Subcutaneous abdominal adipose tissue (tissue), 5 donors: ENCODE results near the gene PTH2.
"Not testable (repeated sequence)": the region's sequence is repeated elsewhere in the genome, so short reads cannot be mapped to it uniquely, and the experiment has no call there.

Experiments
- H3K27ac ChIP-seq: one replicate; pipeline ENCODE4 v1.7.0; 2013; ENCODE audit warnings: low read depth, mild to moderate bottlenecking, inconsistent platforms, low read length, moderate library complexity
- H3K27me3 ChIP-seq, 5 donors: one replicate each; pipeline ENCODE4 v1.7.0; 2013; ENCODE audit warnings: low read length in 5 of 5, inconsistent platforms in 1 of 5; ENCODE audit not compliant: control insufficient read depth in 5 of 5, insufficient read depth in 4 of 5
- H3K36me3 ChIP-seq, 5 donors: one replicate each; pipeline ENCODE4 v1.7.0; 2013; ENCODE audit warnings: low read length in 5 of 5; ENCODE audit not compliant: control insufficient read depth in 5 of 5, insufficient read depth in 5 of 5
- H3K4me1 ChIP-seq, 5 donors: one replicate each; pipeline ENCODE4 v1.7.0; 2013; ENCODE audit warnings: low read length in 5 of 5, mild to moderate bottlenecking in 3 of 5, moderate library complexity in 1 of 5; ENCODE audit not compliant: control insufficient read depth in 5 of 5, insufficient read depth in 5 of 5
- H3K4me3 ChIP-seq, 5 donors: one replicate each; pipeline ENCODE4 v1.7.0; 2013; ENCODE audit warnings: low read length in 5 of 5, low read depth in 1 of 5
- H3K9ac ChIP-seq, 5 donors: one replicate each; pipeline ENCODE4 v1.7.0; 2013; ENCODE audit warnings: low read length in 5 of 5, mild to moderate bottlenecking in 4 of 5, moderate library complexity in 3 of 5
- H3K9me3 ChIP-seq, 5 donors: one replicate each; pipeline ENCODE4 v1.7.0; 2013; ENCODE audit warnings: low read length in 5 of 5; ENCODE audit not compliant: control insufficient read depth in 5 of 5
- donor health status: healthy.
- donor health status: healthy.
- donor health status: healthy.
- donor health status: healthy.
- donor health status: healthy.

The PTH2 gene

DNA sequence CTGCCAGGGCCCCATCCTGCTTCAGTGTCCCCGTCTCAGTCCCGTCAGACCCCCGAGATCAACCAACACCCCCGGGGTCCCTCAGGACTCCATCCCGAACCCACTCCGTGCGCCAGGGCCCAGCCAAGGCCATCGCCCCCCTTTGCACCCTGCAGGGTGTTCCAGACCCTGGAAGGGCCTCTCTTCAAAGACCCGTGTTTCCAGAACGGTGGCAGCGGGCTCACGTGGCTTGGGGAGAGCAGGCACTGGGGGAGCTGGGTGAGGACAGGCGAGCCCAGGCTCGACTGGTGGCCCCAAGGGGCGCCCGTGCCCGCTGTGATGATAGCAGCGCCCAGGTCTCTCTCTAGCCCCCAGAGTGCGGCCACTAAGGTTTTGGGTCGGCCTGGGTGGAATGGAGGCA, 33.8 kb downstream of the PTH2 start:
- peaks cover 0 to 12% (median 8%) of the 10 kb centered on the region in 5 donors for H3K27me3 ChIP-seq
- no peaks in the 10 kb centered on the region for H3K9me3 ChIP-seq
- H3K4me1 ChIP-seq, result peaks cover 0 to 2% (median 0%) of the 10 kb centered on the region in 5 donors
- H3K9ac ChIP-seq, result no peak overlapping the region
- no peak overlapping the region for H3K4me3 ChIP-seq
- no peaks in the 10 kb centered on the region for H3K36me3 ChIP-seq
- H3K27ac ChIP-seq, result no peak overlapping the region

- H3K36me3 ChIP-seq, result no peaks in the 10 kb centered on the region
- H3K4me1 ChIP-seq, result peaks cover 0 to 2% (median 0%) of the 10 kb centered on the region in 5 donors
- H3K9me3 ChIP-seq, result peaks cover 0 to under 1% (median 0%) of the 10 kb centered on the region in 5 donors
- peaks cover 0 to 9% (median 4%) of the 10 kb centered on the region in 5 donors for H3K27me3 ChIP-seq
- H3K9ac ChIP-seq, result no peak within 1 kb of the TSS
- no peak within 1 kb of the TSS for H3K27ac ChIP-seq
- peak within 1 kb of the TSS in 2 of 5 donors; percentile 11 to 45 for H3K4me3 ChIP-seq
These were observed 35.3 kb downstream of the PTH2 start, which contains the start of gene KASH5 for GRCh38 chr19:49387936-49388372. Gene KASH5, plus strand, starts transcription at chr19:49388249. Its CDS starts 2,635 bp downstream, at chr19:49390884.

- Histone ChIP-seq H3K4me1 (peaks cover 0 to 2% (median 0%) of the 10 kb centered on the region in 5 donors), H3K9ac (no peak overlapping the region), H3K4me3 (no peak overlapping the region), H3K36me3 (no peaks in the 10 kb centered on the region), H3K9me3 (peaks cover 4 to 9% (median 7%) of the 10 kb centered on the region in 5 donors), H3K27me3 (peaks cover 0 to 3% (median 0%) of the 10 kb centered on the region in 5 donors), H3K27ac (no peak overlapping the region)
These were observed 39.6 kb downstream of the PTH2 start for GRCh38 chr19:49383599-49383998.

- Histone ChIP-seq H3K9ac (no peak overlapping the region), H3K27me3 (no peaks in the 10 kb centered on the region), H3K9me3 (peaks cover 4 to 9% (median 7%) of the 10 kb centered on the region in 5 donors), H3K4me1 (no peaks in the 10 kb centered on the region), H3K36me3 (no peaks in the 10 kb centered on the region), H3K27ac (no peak overlapping the region), H3K4me3 (no peak overlapping the region)
These were observed 40.6 kb downstream of the PTH2 start for GRCh38 chr19:49382639-49383038.

DNA sequence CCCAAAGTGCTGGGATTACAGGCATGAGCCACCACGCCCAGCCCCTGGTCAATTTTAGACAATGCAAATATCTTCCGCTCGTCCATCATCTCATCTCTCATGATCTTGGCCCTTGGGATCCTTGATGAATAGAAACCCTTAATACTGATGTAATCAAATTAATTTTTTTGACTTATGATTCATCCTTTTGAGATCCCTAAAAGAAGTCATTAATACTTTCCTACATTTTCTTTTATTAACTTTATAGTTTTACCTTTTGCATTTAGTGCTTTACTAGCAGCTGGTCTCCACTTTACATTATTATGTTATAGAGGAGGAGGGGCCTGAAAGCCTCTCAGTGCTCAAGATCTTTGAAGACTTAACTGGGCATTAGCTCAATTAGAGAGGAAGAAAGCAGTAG, 42.9 kb downstream of the PTH2 start:
- Histone ChIP-seq H3K9me3 (peaks cover 4 to 9% (median 7%) of the 10 kb centered on the region in 5 donors), H3K9ac (no peak overlapping the region), H3K27ac (no peak overlapping the region), H3K4me3 (no peak overlapping the region), H3K36me3 (no peaks in the 10 kb centered on the region), H3K4me1 (no peaks in the 10 kb centered on the region), H3K27me3 (peaks cover 0 to 6% (median 2%) of the 10 kb centered on the region in 5 donors)

DNA sequence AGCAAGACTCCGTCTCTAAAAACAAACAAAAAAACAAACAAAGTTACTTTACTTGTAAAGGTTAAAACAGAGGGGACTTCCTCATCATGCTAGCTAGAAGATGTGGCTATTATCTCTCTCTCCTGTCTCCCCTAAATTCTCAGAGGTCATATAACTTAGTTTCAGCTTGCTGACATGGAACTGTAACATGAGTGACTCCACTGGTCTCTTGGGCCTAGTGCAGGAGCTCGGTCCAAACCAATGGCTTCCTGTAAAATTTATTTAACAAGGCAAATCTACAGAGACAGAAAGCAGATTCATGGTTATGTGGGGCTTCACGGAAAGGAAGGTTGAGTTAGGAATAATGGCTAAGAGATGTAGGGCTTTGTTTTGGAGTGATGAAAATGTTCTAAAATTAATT, 44.7 kb downstream of the PTH2 start:
- H3K4me3 ChIP-seq, result no peak overlapping the region
- H3K27me3 ChIP-seq, result peaks cover 0 to 6% (median 2%) of the 10 kb centered on the region in 5 donors
- peaks cover 4 to 9% (median 7%) of the 10 kb centered on the region in 5 donors for H3K9me3 ChIP-seq
- H3K4me1 ChIP-seq, result no peaks in the 10 kb centered on the region
- H3K27ac ChIP-seq, result no peak overlapping the region
- no peaks in the 10 kb centered on the region for H3K36me3 ChIP-seq
- H3K9ac ChIP-seq, result no peak overlapping the region

GRCh38 chr19:49374665-49375434, 48.4 kb downstream of the PTH2 start:
- Histone ChIP-seq H3K4me1 (peaks cover 0 to 6% (median 0%) of the 10 kb centered on the region in 5 donors), H3K36me3 (no peaks in the 10 kb centered on the region), H3K27me3 (peaks cover 0 to 6% (median 2%) of the 10 kb centered on the region in 5 donors), H3K27ac (no peak overlapping the region), H3K9ac (no peak overlapping the region), H3K4me3 (no peak overlapping the region), H3K9me3 (peaks cover 1 to 6% (median 5%) of the 10 kb centered on the region in 5 donors)

- H3K27ac ChIP-seq, H3K4me1 ChIP-seq, H3K9ac ChIP-seq, H3K4me3 ChIP-seq, H3K27me3 ChIP-seq, H3K36me3 ChIP-seq: not testable (repeated sequence)
- peaks cover 4 to 18% (median 16%) of the 10 kb centered on the region in 5 donors for H3K9me3 ChIP-seq
These were observed 50.1 kb downstream of the PTH2 start for GRCh38 chr19:49373174-49373573.
